SK-N-SH treated with all-trans-retinoic acid at 6 μM for 48 hours (cell line): ENCODE data around the gene FARP1.
A peak's percentile ranks its signal among the peaks of the same experiment; 100 is the strongest.

Source experiments
- ATAC-seq: fragments of 200-7000 bp; cut with Tn5 transposase; 3 replicates; pipeline ENCODE4 v1.9.1; 2020; ENCODE audit warnings: mild to moderate bottlenecking, moderate library complexity
- ARNTL ChIP-seq: fragments of 450-650 bp; formaldehyde crosslinking; IDR thresholded peaks from 2 replicates; pipeline ENCODE4 v1.5.0; 2020; ENCODE audit warnings: low read depth, mild to moderate bottlenecking, moderate library complexity, borderline replicate concordance
- CREB5 ChIP-seq: fragments of 250-450 bp; sonication (Bioruptor Pico); IDR thresholded peaks from 2 replicates; pipeline ENCODE4 v1.5.1; 2020; ENCODE audit warnings: low read depth, mild to moderate bottlenecking, moderate library complexity
- CSRNP3 ChIP-seq: fragments of 250-450 bp; sonication (Bioruptor Pico); IDR thresholded peaks from 2 replicates; pipeline ENCODE4 v1.5.1; 2021; ENCODE audit warnings: mild to moderate bottlenecking, moderate library complexity
- ESRRG ChIP-seq: fragments of 250-450 bp; sonication (Bioruptor Pico); IDR thresholded peaks from 2 replicates; pipeline ENCODE4 v1.6.1; 2021; ENCODE audit warnings: mild to moderate bottlenecking
- ISL1 ChIP-seq: fragments of 250-450 bp; sonication (Bioruptor Pico); IDR thresholded peaks from 2 replicates; pipeline ENCODE4 v2.1.2; 2022; ENCODE audit warnings: mild to moderate bottlenecking, moderate library complexity
- OSR1 ChIP-seq: fragments of 250-450 bp; sonication (Bioruptor Pico); IDR thresholded peaks from 2 replicates; pipeline ENCODE4 v1.8.0; 2022; ENCODE audit warnings: moderate library complexity, mild to moderate bottlenecking, inconsistent platforms
- PATZ1 ChIP-seq: fragments of 250-450 bp; sonication (Bioruptor Pico); IDR thresholded peaks from 2 replicates; pipeline ENCODE4 v1.8.0; 2020; ENCODE audit warnings: mild to moderate bottlenecking, moderate library complexity, borderline replicate concordance
- POU6F1 ChIP-seq: fragments of 250-450 bp; sonication (Bioruptor Pico); IDR thresholded peaks from 2 replicates; pipeline ENCODE4 v1.8.0; 2021; ENCODE audit warnings: low read depth, mild to moderate bottlenecking, moderate library complexity, borderline replicate concordance
- PPARA ChIP-seq: fragments of 250-450 bp; sonication (Bioruptor Pico); IDR thresholded peaks from 2 replicates; pipeline ENCODE4 v1.5.0; 2020; ENCODE audit warnings: mild to moderate bottlenecking, borderline replicate concordance
- RARB ChIP-seq: fragments of 250-450 bp; sonication (Bioruptor Pico); IDR thresholded peaks from 2 replicates; pipeline ENCODE4 v1.8.0; 2021; ENCODE audit warnings: mild to moderate bottlenecking, moderate library complexity
- SNAI2 ChIP-seq: fragments of 250-450 bp; sonication (Bioruptor Pico); IDR thresholded peaks from 2 replicates; pipeline ENCODE4 v1.5.0; 2020; ENCODE audit warnings: mild to moderate bottlenecking, moderate library complexity
- TCF4 ChIP-seq: fragments of 250-450 bp; sonication (Bioruptor Pico); IDR thresholded peaks from 2 replicates; pipeline ENCODE4 v1.8.0; 2021; ENCODE audit warnings: mild to moderate bottlenecking, moderate library complexity, borderline replicate concordance
- ZC3H10 ChIP-seq: fragments of 250-450 bp; sonication (Bioruptor Pico); IDR thresholded peaks from 2 replicates; pipeline ENCODE4 v1.5.1; 2021; ENCODE audit warnings: mild to moderate bottlenecking, moderate library complexity
- ZFP3 ChIP-seq: fragments of 250-450 bp; sonication (Bioruptor Pico); IDR thresholded peaks from 2 replicates; pipeline ENCODE4 v1.5.0; 2020; ENCODE audit warnings: mild to moderate bottlenecking, moderate library complexity
- ZFP30 ChIP-seq: fragments of 450-650 bp; formaldehyde crosslinking; IDR thresholded peaks from 2 replicates; pipeline ENCODE4 v1.5.0; 2022; ENCODE audit warnings: mild to moderate bottlenecking, moderate library complexity
- ZNF565 ChIP-seq: fragments of 450-650 bp; formaldehyde crosslinking; conservative IDR thresholded peaks from 2 replicates; pipeline ENCODE4 v1.5.0; 2020; ENCODE audit warnings: low read depth, mild to moderate bottlenecking, moderate library complexity
- ZNF70 ChIP-seq: fragments of 450-650 bp; formaldehyde crosslinking; IDR thresholded peaks from 2 replicates; pipeline ENCODE4 v1.5.0; 2020; ENCODE audit warnings: mild to moderate bottlenecking, moderate library complexity
- ZNF8 ChIP-seq: fragments of 450-650 bp; formaldehyde crosslinking; IDR thresholded peaks from 2 replicates; pipeline ENCODE4 v1.5.0; 2020; ENCODE audit warnings: mild to moderate bottlenecking, moderate library complexity

Gene FARP1

GRCh38 chr13:98099627-98100026, 43.3 kb upstream of the FARP1 start (continued):
- no peak for TF ChIP-seq ZFP30

GRCh38 chr13:98100481-98100880, 42.4 kb upstream of the FARP1 start:
- no peak for TF ChIP-seq RARB (CRISPR knock-in tag)
- no peak for TF ChIP-seq ESRRG (CRISPR knock-in tag)
- no peak for TF ChIP-seq ZFP3 (CRISPR knock-in tag)
- TF ChIP-seq ZNF565, result no peak
- no peak for TF ChIP-seq ISL1 (CRISPR knock-in tag)
- no peak for TF ChIP-seq OSR1 (CRISPR knock-in tag)
- no peak for TF ChIP-seq TCF4 (CRISPR knock-in tag)
- no peak for TF ChIP-seq ZNF70
- TF ChIP-seq ZFP30, result no peak
- no peak for TF ChIP-seq POU6F1 (CRISPR knock-in tag)
- no peak for TF ChIP-seq ZC3H10 (CRISPR knock-in tag)
- no peak for TF ChIP-seq CSRNP3 (CRISPR knock-in tag)
- TF ChIP-seq PPARA, result no peak
- TF ChIP-seq CREB5 (CRISPR knock-in tag), result no peak
- no peak for TF ChIP-seq ARNTL (CRISPR knock-in tag)
- no peak for TF ChIP-seq PATZ1 (CRISPR knock-in tag)
- no peak for TF ChIP-seq ZNF8 (CRISPR knock-in tag)
- no peak for TF ChIP-seq SNAI2 (CRISPR knock-in tag)
- ATAC-seq, result no peak

- TF ChIP-seq ZNF8 (CRISPR knock-in tag), result no peak
- no peak for TF ChIP-seq ISL1 (CRISPR knock-in tag)
- no peak for ATAC-seq
These were observed 39.4 kb upstream of the FARP1 start for GRCh38 chr13:98103531-98103930.

GRCh38 chr13:98103942-98104880, 38.7 kb upstream of the FARP1 start:
- TF ChIP-seq CREB5 (CRISPR knock-in tag) (no peak), ESRRG (CRISPR knock-in tag) (no peak)
- ATAC-seq, result peak; percentile 49; the same call in 1 of the 3 replicates

- no peak for TF ChIP-seq ISL1 (CRISPR knock-in tag)
- no peak for TF ChIP-seq CSRNP3 (CRISPR knock-in tag)
- ATAC-seq, result peak; percentile 58
These were observed 37.0 kb upstream of the FARP1 start for GRCh38 chr13:98105929-98106336.
